NCI-H1930 (cell line): ENCODE measurements around the gene NUDT8.
"Not testable (repeated sequence)": the region's sequence is repeated elsewhere in the genome, so short reads cannot be mapped to it uniquely, and the experiment has no call there.

Experiments
- DNase-seq, 2 experiments: peaks; one replicate each; lab custom pipeline; 2025; lab: John Stamatoyannopoulos, UW

NUDT8 gene

DNA sequence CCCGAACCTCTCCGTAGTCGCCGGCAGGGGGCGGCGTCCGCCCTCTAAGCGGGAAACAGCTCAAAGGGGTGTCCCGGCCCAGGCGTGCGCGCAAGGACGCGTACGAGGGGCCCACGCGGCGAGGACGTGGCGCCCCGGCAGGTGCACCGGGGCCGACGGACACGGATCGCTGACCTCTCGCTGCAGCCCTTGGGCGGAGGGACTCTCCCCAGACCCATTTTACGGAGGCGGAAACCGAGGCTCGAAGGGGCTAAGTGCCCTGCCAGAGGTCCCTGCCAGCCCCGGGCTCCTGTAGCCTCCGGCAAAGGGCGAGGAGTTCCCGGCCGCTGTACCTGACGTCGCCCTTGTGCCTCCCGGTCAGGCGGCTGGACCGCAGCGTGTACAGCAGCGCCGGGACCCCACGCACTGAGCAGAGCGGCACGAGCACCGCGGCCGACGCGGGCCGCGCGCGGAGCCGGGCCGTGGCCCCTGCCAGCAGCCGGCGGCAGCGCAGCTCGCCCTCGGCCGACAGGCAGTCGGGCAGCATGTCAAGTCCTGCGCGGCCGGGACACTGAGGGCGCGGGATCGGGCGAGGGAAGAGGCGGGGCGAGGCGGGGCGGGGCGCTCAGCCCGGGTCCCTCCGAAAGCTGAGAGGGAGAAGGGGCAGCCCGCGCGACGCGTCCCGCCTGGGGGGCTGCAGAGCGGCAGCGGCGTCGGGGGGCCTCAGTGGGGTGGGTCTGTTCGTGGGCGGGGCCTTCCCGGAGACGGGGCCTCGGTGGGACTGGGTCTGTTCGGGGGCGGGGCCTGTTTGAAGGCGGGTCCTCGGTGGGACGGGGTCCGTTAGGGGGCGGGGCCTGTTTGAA lies at the start of gene NUDT8:
Gene NUDT8, minus strand, starts transcription at position 552 of the 842 bp plus-strand sequence. Its CDS starts 26 bp downstream, at position 526.
- DNase-seq, result peak; percentile 51 to 76

GRCh38 chr11:67675058-67675747 lies 45.5 kb upstream of the NUDT8 start:
- DNase-seq, result no peak

DNA sequence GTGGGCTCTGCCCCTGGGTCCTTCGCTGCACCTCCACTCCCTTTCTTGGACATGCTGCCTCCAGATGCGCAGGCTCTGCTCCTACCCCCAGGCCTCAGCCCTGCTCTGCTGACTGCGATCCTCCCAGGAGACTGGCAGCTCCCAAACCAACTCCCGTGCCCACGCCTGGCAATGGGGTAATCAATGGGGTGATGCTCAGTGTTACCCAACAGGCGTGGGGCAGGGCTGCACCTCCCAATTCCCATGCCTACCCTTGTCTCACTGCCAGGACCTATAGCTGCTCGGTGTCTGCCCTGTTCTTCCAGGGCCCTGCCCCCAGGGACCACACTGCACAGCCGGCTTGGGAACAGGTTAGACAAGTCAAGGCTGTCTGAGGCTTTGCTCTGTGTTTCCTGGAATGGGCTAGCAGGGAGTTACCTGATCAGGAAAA lies 44.7 kb upstream of the NUDT8 start, which contains the start of gene ALDH3B2:
Gene ALDH3B2, minus strand, starts transcription at position 182 of the 430 bp plus-strand sequence. CDS start 7,688 bp downstream, outside the sequence.
- DNase-seq, result no peak

DNA sequence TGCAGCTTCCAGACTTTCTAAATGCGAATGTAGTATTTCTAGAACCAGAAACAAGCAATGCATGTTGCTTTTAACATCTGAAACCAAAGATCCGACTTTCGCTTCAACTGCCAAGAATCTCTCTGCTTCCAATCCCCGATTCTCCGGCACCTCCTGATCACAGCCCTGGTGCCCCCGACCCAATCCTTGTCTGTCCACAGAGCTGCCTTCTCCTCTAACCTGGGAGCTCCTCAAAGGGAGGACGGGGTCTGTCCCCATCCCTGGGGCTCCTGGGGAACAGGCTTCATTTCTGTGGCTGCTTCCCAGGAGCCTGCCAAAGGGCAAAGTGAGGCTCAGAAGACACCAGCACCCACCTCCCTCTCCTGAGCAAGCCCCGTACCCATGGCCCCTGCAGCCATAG lies 44.2 kb upstream of the NUDT8 start:
- DNase-seq, result no peak

DNA sequence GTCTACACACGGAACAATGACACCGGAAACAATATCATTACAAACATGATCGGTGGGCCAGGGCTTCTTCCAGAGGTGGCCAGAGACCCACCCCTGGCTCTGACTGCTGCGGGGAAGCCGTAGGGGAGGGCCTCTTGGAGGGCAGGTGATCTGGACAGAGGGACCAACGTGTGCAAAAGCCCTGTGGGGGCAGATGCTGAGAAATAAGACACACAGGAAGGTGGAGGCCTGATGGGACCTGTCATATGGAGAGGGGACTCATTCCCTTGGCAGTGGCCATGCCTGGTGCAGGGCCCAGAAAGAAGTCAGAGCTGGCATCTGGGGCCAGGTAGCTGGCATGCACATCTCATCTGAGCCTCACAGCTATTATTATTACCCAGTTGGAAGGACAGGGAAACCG lies 43.6 kb upstream of the NUDT8 start:
- DNase-seq, result no peak

DNA sequence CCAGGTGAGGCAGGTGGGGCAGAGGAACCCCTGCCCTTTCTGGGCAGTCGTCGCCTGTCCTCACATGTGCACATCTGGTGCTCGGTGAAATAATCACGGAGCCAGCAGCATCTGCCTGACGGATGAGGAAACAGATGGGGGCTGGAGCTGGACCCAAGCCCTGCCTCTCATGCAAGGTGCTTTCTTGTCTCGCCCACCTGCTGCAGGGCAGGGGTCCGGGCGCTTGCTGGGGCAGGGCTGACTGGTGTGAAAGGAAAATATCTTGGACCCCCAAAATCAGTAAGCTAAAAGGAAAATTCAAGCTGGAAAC lies 41.4 kb upstream of the NUDT8 start:
- no peak for DNase-seq

GRCh38 chr11:67670316-67671210 lies 40.8 kb upstream of the NUDT8 start:
- no peak for DNase-seq

DNA sequence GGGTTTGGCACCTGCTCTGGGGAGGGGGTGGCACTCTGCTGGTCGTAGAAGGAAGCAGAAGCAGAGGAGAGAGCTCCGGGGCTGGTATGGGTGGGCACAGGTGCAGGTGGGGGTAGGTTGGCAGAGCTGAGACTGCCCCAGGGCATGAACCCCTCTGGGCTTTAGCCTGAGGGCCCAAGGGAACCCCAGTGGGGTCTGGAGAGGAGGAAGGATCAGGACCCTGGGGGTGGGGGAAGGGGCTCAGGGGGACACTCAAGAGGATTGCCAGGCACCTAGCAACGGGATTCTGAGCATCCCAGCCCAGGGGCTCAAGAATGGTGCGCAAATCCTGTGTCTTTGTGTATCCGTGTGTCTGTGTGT lies 38.4 kb upstream of the NUDT8 start:
- no peak for DNase-seq

- no peak for DNase-seq
Measured at GRCh38 chr11:67667490-67668191, 37.9 kb upstream of the NUDT8 start.

DNA sequence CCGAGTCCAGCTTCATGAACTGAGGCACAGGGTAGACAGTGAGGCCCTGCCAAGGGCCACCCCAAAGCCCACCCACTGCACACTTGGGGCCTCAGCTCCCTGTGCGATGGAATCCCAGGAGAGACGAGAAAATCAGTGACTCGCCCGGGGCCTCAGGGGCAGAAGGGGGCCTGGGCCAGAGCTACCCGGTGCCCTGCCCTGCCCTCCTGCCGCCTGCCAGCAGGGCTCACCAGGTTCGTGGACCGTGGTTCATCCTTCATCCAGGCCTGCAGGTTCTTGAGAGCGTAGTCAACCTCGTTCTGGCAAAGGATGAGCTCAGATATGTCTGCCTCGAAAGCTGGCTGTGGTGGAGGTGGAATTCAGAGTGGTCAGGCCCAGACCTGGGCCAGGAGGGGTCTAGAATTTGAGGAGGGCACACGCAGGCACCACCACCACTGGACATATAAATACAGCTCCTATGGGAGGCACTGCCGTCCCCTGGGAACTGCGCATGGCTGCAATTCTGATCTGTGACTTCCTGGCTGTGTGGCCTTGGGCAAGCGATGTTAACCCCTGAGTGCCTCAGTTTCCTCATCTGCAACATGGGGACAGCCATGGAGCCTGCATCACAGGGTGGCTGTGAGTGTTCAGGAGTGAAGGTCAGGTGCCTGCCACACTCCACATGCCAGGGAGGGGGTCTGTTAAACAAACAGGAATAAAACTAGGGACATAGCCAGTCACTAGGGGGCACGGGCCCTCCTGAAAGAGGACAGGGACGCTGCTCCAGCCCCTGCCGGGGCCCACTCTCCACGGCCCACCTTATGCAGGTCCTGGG lies 37.1 kb upstream of the NUDT8 start:
- DNase-seq, result no peak

- DNase-seq, result no peak
Measured at GRCh38 chr11:67666303-67666645, 36.5 kb upstream of the NUDT8 start.

GRCh38 chr11:67665541-67666302 lies 36.0 kb upstream of the NUDT8 start:
- no peak for DNase-seq

DNA sequence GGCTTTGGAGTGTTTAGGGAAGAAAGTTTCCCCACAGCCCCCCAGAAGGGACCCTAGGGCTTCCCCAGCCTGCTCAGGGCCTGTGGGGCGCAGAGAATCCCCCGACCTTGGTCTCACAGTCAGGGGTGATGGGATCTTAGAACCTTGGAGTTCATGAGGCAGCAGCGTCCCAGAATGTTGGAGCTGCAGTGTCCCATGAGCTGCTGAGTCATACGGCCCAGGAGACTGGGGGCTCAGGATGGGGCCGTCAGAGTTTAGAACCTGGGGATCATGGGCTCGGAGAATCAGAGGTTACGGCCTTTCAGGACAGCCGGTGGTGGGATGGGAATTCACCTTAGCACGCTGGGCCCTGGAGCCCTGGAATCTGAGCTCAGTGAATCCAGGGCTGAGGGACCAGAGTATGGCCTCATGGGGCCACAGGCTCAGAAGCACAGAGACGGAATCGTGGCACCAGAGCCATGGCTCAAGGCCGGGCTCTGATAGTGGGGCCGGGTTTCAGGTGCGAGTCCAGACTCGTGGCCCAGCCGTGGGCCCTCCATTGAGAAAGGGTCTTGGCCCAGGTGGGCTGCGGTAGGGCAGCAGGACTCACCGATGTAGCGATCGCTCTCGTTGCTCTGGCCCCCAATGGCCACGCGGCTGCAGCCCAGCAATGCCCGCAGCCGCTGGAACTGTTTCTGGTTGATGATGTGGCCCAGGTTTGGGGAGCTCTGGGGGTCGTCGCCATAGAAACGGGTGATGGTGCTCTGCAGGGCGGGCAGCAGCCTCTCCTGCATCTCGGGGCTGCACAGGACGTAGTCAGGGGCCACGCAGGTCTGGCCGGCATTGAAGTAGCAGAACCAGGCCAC lies 35.2 kb upstream of the NUDT8 start:
- no peak for DNase-seq

DNA sequence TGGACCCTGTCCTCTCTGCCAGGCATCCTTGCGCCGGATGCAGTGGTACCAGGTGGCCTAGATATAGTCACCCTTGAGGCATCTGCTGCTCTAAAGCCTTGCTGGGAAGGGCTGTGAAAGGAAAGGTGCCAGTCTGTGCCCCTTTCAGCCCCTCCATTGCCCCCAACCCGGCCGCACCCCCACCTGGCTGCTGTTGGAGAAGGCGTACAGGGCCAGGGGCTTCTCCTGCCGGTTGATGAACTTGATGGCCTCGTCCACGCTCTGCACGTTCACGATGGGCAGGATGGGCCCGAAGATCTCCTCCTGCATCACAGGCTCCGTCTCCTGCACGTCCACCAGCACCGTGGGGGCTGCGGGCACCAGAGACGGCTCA lies 34.5 kb upstream of the NUDT8 start:
- DNase-seq, result no peak

GRCh38 chr11:67663532-67664212 lies 33.9 kb upstream of the NUDT8 start:
- no peak for DNase-seq

- no peak for DNase-seq
Measured at GRCh38 chr11:67662835-67663531, 33.2 kb upstream of the NUDT8 start.

GRCh38 chr11:67662142-67662834 lies 32.6 kb upstream of the NUDT8 start:
- DNase-seq, result no peak

GRCh38 chr11:67660752-67661151 lies 31.0 kb upstream of the NUDT8 start:
- not testable (repeated sequence) for DNase-seq
